Measurements from ENCODE around the gene RAB7A. TPM values are rescaled to one million over a fixed set of nuclear protein-coding genes. Genes with fewer than 3 reads are reported as not detected.

Gene RAB7A
- total and polyA plus RNA-seq, 2 experiments from 2014 or later = 89.8 to 156 TPM

GRCh38 chr3:128801779-128802380, 75.9 kb downstream of the RAB7A start:
- peaks cover 50% of the 10 kb centered on the region for H3K36me3 Mint-ChIP-seq (ENCODE audit: low read depth)

GRCh38 chr3:128803307-128803706, 77.3 kb downstream of the RAB7A start:
- no peaks in the 10 kb centered on the region for H3K27me3 Mint-ChIP-seq (ENCODE audit: insufficient read depth, low read depth, poor library complexity)
- Histone ChIP-seq H3K27ac (ENCODE audit: low read depth) (peak overlapping the region; percentile 72; the same call in 1 of the 2 replicates), H3K4me2 (no peak overlapping the region; the same call in 1 of the 2 replicates), H3F3A (replicated peaks; ENCODE audit: low read depth) (no peaks in the 10 kb centered on the region), H4K20me1 (replicated peaks; ENCODE audit: insufficient read depth) (peaks cover 27% of the 10 kb centered on the region), H3K79me2 (replicated peaks; ENCODE audit: insufficient read depth) (peaks cover 22% of the 10 kb centered on the region), H3K27me3 (ENCODE audit: insufficient read depth) (no peaks in the 10 kb centered on the region), H3K4me3 (no peak overlapping the region), H2AFZ (no peak overlapping the region), H3K4me1 (ENCODE audit: insufficient read depth) (no peaks in the 10 kb centered on the region), H3K9me2 (ENCODE audit: insufficient read depth) (no peaks in the 10 kb centered on the region), H3K36me3 (ENCODE audit: insufficient read depth) (peaks cover 28% of the 10 kb centered on the region)
- no peak overlapping the region for H3K27ac Mint-ChIP-seq
- no peak for DNase-seq (ENCODE audit: low spot score)
- no peaks in the 10 kb centered on the region for H3K9me3 Mint-ChIP-seq
- H3K4me1 Mint-ChIP-seq = peaks cover 13% of the 10 kb centered on the region; the same call in 2 of the 3 replicates
- H3K36me3 Mint-ChIP-seq (ENCODE audit: low read depth) = peaks cover 49% of the 10 kb centered on the region
- H3K4me3 Mint-ChIP-seq = no peak overlapping the region
- ATAC-seq = no peak
- no peak for TF ChIP-seq ZNF462 (CRISPR knock-in tag; IDR thresholded peaks at IDR 0.05)

More at GRCh38 chr3:128801779-128802380, 75.9 kb downstream of the RAB7A start:
- Histone ChIP-seq H3K4me3 (no peak overlapping the region), H3K4me2 (no peak overlapping the region), H4K20me1 (replicated peaks; ENCODE audit: insufficient read depth) (peaks cover 36% of the 10 kb centered on the region), H3K36me3 (ENCODE audit: insufficient read depth) (peaks cover 36% of the 10 kb centered on the region), H2AFZ (no peak overlapping the region), H3K27ac (ENCODE audit: low read depth) (0 out of 2 replicates have a peak overlapping the region, but pooled peaks have one; percentile 33), H3K79me2 (replicated peaks; ENCODE audit: insufficient read depth) (peaks cover 36% of the 10 kb centered on the region), H3K9me2 (ENCODE audit: insufficient read depth) (no peaks in the 10 kb centered on the region), H3F3A (replicated peaks; ENCODE audit: low read depth) (no peaks in the 10 kb centered on the region), H3K27me3 (ENCODE audit: insufficient read depth) (no peaks in the 10 kb centered on the region), H3K4me1 (ENCODE audit: insufficient read depth) (no peaks in the 10 kb centered on the region)
- Mint-ChIP-seq H3K27me3 (ENCODE audit: insufficient read depth, low read depth, poor library complexity) (no peaks in the 10 kb centered on the region), H3K4me3 (no peak overlapping the region), H3K9me3 (no peaks in the 10 kb centered on the region), H3K27ac (no peak overlapping the region), H3K4me1 (peaks cover 13% of the 10 kb centered on the region; the same call in 2 of the 3 replicates)
- DNase-seq (ENCODE audit: low spot score) = no peak
- TF ChIP-seq NANOG (IDR thresholded peaks at IDR 0.05; ENCODE audit: borderline replicate concordance) = no peak
- no peak for TF ChIP-seq ZNF114 (CRISPR knock-in tag; IDR thresholded peaks at IDR 0.05)
- TF ChIP-seq ETS1 (IDR thresholded peaks at IDR 0.05) = no peak
- no peak for TF ChIP-seq REST (IDR thresholded peaks at IDR 0.05; ENCODE audit: unreplicated experiment)
- TF ChIP-seq EZH2 (IDR thresholded peaks at IDR 0.05; ENCODE audit: low read depth, unreplicated experiment) = no peak
- ATAC-seq = no peak
